A549 (cell line): ENCODE data around the gene ZBTB42. TPM values are rescaled to one million over a fixed set of nuclear protein-coding genes. Genes with fewer than 3 reads are reported as not detected.

ENCODE experiments used
- ATAC-seq, 2 experiments: fragments of 200-7000 bp in 1 of 2; fragments of >200 bp in 1 of 2; cut with Nextera tagmentation in 1 of 2; cut with Tn5 transposase in 1 of 2; 3 replicates each; pipeline versions ENCODE4 v1.8.0 to v1.9.1; 2018 to 2020; ENCODE audit warnings: mild to moderate bottlenecking in 1 of 2, moderate library complexity in 1 of 2
- CTCF ChIA-PET: fragments of 300-600 bp; sonication (Branson Sonifier 250); formaldehyde crosslinking; extraction: SDS; loops from one replicate; lab custom pipeline; 2021; ENCODE audit warnings: antibody characterized with exemption, inconsistent platforms; lab: Yijun Ruan, JAX
- POLR2A ChIA-PET: fragments of 350-600 bp; formaldehyde crosslinking; extraction: SDS; loops from one replicate; lab custom pipeline; 2021; ENCODE audit warnings: antibody characterized with exemption, inconsistent platforms; lab: Yijun Ruan, JAX
- DNase-seq, 2 experiments: peaks; one replicate each; pipeline versions ENCODE4 v3.0.0 to v3.0.0-alpha.2; 2011 to 2016; ENCODE audit warnings: low read depth in 1 of 2, low spot score in 1 of 2
- FAIRE-seq: peaks from 2 replicates; lab custom pipeline; 2011; peaks lifted over from hg19 to GRCh38; lab: Jason Lieb, UNC
- H3K27ac ChIP-seq, 2 experiments: fragments of >200 bp; sonication (Bioruptor Twin); formaldehyde crosslinking; 3 replicates each; pipeline ENCODE4 v1.5.1; 2016 to 2017
- H3K4me1 ChIP-seq: fragments of >200 bp; sonication (Bioruptor Twin); formaldehyde crosslinking; 3 replicates; pipeline ENCODE4 v1.6.1; 2016
- H3K4me2 ChIP-seq: fragments of >200 bp; sonication (Bioruptor Twin); formaldehyde crosslinking; 3 replicates; pipeline ENCODE4 v1.6.1; 2016
- H3K4me3 ChIP-seq: fragments of >200 bp; sonication (Bioruptor Twin); formaldehyde crosslinking; 3 replicates; pipeline ENCODE4 v1.5.1; 2016
- H3K9me3 ChIP-seq: fragments of >200 bp; sonication (Bioruptor Twin); formaldehyde crosslinking; 3 replicates; pipeline ENCODE4 v1.6.1; 2016
- CEBPB ChIP-seq, 2 experiments: fragments of >200 bp in 1 of 2; sonication (Bioruptor Twin) in 1 of 2; formaldehyde crosslinking in 1 of 2; IDR thresholded peaks; 2 replicates each; pipeline ENCODE4 v1.6.1; 2012 to 2016
- EHF ChIP-seq: fragments of 250-450 bp; sonication (Bioruptor Pico); IDR thresholded peaks from 2 replicates; pipeline ENCODE4 v1.5.0; 2020; ENCODE audit warnings: mild to moderate bottlenecking
- ESRRA ChIP-seq: fragments of 150-350 bp; IDR thresholded peaks from 2 replicates; pipeline ENCODE4 v1.6.1; 2014; ENCODE audit warnings: mild to moderate bottlenecking, low read length, borderline replicate concordance
- FOXS1 ChIP-seq: fragments of 250-450 bp; sonication (Bioruptor Pico); IDR thresholded peaks from 2 replicates; pipeline ENCODE4 v1.5.0; 2020; ENCODE audit warnings: mild to moderate bottlenecking, moderate library complexity
- GATA3 ChIP-seq: IDR thresholded peaks from 2 replicates; pipeline ENCODE4 v1.6.1; 2012; ENCODE audit warnings: borderline replicate concordance
- HOXB5 ChIP-seq: fragments of 250-450 bp; sonication (Bioruptor Pico); IDR thresholded peaks from 2 replicates; pipeline ENCODE4 v1.5.0; 2020; ENCODE audit warnings: mild to moderate bottlenecking, moderate library complexity
- MAZ ChIP-seq: fragments of 150-350 bp; IDR thresholded peaks from 2 replicates; pipeline ENCODE4 v1.6.1; 2014; ENCODE audit warnings: antibody characterized with exemption, low read depth, low read length, borderline replicate concordance
- MYC ChIP-seq: IDR thresholded peaks from 2 replicates; pipeline ENCODE4 v1.6.1; 2012; ENCODE audit warnings: mild to moderate bottlenecking, inconsistent platforms, low read length, improper control_type of control experiment, borderline replicate concordance
- NPAS2 ChIP-seq: fragments of 250-450 bp; sonication (Bioruptor Pico); IDR thresholded peaks from 2 replicates; pipeline ENCODE4 v1.8.0; 2022; ENCODE audit warnings: mild to moderate bottlenecking, moderate library complexity, borderline replicate concordance
- NR3C1 ChIP-seq: fragments of >200 bp; sonication (Bioruptor Twin); formaldehyde crosslinking; IDR thresholded peaks from 3 replicates; pipeline ENCODE4 v1.6.1; 2017
- POLR2AphosphoS2 ChIP-seq: conservative IDR thresholded peaks from 2 replicates; pipeline ENCODE4 v1.6.1; 2012; ENCODE audit warnings: low read length, improper control_type of control experiment, inconsistent platforms
- RAD21 ChIP-seq, 2 experiments: fragments of >200 bp in 1 of 2; sonication (Bioruptor Twin) in 1 of 2; formaldehyde crosslinking in 1 of 2; IDR thresholded peaks in 1 of 2; conservative IDR thresholded peaks in 1 of 2; 2 replicates in 1 of 2; 3 replicates in 1 of 2; pipeline ENCODE4 v1.6.1; 2012 to 2018; ENCODE audit warnings: inconsistent platforms in 1 of 2
- RCOR1 ChIP-seq: fragments of 150-350 bp; IDR thresholded peaks from 2 replicates; pipeline ENCODE4 v1.6.1; 2014; ENCODE audit warnings: antibody characterized with exemption, low read length, low read depth
- SMC3 ChIP-seq: fragments of >200 bp; sonication (Bioruptor Twin); formaldehyde crosslinking; IDR thresholded peaks from 3 replicates; pipeline ENCODE4 v1.6.1; 2018; ENCODE audit warnings: inconsistent platforms
- whole genome bisulfite sequencing: methylation state at CpG from one replicate; pipeline ENCODE4 v1.1.6; 2017; ENCODE audit errors: missing lambda C conversion rate; 5-methylcytosine and 5-hydroxymethylcytosine counted together
- polyA plus RNA-seq, 4 experiments: library from polyadenylated mRNA; depleted of rRNA in 3 of 4; stranded (reverse); fragments of >200 nt; fragmentation: RNase III in 1 of 4; extraction: RNeasy Plus Mini Kit Qiagen cat#74134 plus additional on column Dnase treatment in 1 of 4; gene quantifications; 2 replicates in 3 of 4; 3 replicates in 1 of 4; pipeline ENCODE4 v1.2.3, GENCODE V29; 2011 to 2017
- TF ChIP-seq, protein P1 (sequence below): fragments of 450-650 bp; IDR thresholded peaks from 2 replicates; pipeline ENCODE4 v1.6.1; 2014; ENCODE audit warnings: antibody characterized with exemption
- TF ChIP-seq, protein P2 (sequence below): IDR thresholded peaks from 2 replicates; pipeline ENCODE4 v1.6.1; 2012
- TF ChIP-seq, protein P3 (sequence below): fragments of 250-450 bp; sonication (Bioruptor Pico); IDR thresholded peaks from 2 replicates; pipeline ENCODE4 v1.5.0; 2021; ENCODE audit warnings: mild to moderate bottlenecking, moderate library complexity, borderline replicate concordance
- TF ChIP-seq, protein P4 (sequence below): fragments of 200-600 bp; sonication (generic); IDR thresholded peaks from 2 replicates; pipeline ENCODE4 v1.6.1; 2016; ENCODE audit warnings: antibody characterized with exemption, mild to moderate bottlenecking, moderate library complexity
- TF ChIP-seq, protein P5 (sequence below): fragments of >200 bp; sonication (Bioruptor Twin); formaldehyde crosslinking; IDR thresholded peaks from 3 replicates; pipeline ENCODE4 v1.6.1; 2016

The ZBTB42 gene
- polyA plus RNA-seq, 2 of the 4 experiments (the other 2 are of a cell fraction) = 1.6 to 2.6 TPM

- TF ChIP-seq, protein P1, sequence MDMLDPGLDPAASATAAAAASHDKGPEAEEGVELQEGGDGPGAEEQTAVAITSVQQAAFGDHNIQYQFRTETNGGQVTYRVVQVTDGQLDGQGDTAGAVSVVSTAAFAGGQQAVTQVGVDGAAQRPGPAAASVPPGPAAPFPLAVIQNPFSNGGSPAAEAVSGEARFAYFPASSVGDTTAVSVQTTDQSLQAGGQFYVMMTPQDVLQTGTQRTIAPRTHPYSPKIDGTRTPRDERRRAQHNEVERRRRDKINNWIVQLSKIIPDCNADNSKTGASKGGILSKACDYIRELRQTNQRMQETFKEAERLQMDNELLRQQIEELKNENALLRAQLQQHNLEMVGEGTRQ = no peak
- TF ChIP-seq, protein P2, sequence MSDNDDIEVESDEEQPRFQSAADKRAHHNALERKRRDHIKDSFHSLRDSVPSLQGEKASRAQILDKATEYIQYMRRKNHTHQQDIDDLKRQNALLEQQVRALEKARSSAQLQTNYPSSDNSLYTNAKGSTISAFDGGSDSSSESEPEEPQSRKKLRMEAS = no peak
- TF ChIP-seq, protein P3, sequence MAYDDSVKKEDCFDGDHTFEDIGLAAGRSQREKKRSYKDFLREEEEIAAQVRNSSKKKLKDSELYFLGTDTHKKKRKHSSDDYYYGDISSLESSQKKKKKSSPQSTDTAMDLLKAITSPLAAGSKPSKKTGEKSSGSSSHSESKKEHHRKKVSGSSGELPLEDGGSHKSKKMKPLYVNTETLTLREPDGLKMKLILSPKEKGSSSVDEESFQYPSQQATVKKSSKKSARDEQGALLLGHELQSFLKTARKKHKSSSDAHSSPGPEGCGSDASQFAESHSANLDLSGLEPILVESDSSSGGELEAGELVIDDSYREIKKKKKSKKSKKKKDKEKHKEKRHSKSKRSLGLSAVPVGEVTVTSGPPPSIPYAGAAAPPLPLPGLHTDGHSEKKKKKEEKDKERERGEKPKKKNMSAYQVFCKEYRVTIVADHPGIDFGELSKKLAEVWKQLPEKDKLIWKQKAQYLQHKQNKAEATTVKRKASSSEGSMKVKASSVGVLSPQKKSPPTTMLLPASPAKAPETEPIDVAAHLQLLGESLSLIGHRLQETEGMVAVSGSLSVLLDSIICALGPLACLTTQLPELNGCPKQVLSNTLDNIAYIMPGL (CRISPR knock-in tag) = no peak
- TF ChIP-seq NR3C1 = no peak
- TF ChIP-seq, protein P4, sequence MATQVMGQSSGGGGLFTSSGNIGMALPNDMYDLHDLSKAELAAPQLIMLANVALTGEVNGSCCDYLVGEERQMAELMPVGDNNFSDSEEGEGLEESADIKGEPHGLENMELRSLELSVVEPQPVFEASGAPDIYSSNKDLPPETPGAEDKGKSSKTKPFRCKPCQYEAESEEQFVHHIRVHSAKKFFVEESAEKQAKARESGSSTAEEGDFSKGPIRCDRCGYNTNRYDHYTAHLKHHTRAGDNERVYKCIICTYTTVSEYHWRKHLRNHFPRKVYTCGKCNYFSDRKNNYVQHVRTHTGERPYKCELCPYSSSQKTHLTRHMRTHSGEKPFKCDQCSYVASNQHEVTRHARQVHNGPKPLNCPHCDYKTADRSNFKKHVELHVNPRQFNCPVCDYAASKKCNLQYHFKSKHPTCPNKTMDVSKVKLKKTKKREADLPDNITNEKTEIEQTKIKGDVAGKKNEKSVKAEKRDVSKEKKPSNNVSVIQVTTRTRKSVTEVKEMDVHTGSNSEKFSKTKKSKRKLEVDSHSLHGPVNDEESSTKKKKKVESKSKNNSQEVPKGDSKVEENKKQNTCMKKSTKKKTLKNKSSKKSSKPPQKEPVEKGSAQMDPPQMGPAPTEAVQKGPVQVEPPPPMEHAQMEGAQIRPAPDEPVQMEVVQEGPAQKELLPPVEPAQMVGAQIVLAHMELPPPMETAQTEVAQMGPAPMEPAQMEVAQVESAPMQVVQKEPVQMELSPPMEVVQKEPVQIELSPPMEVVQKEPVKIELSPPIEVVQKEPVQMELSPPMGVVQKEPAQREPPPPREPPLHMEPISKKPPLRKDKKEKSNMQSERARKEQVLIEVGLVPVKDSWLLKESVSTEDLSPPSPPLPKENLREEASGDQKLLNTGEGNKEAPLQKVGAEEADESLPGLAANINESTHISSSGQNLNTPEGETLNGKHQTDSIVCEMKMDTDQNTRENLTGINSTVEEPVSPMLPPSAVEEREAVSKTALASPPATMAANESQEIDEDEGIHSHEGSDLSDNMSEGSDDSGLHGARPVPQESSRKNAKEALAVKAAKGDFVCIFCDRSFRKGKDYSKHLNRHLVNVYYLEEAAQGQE = no peak
These were observed 23.1 kb upstream of the ZBTB42 start (continued) for GRCh38 chr14:104777808-104778249.

DNA sequence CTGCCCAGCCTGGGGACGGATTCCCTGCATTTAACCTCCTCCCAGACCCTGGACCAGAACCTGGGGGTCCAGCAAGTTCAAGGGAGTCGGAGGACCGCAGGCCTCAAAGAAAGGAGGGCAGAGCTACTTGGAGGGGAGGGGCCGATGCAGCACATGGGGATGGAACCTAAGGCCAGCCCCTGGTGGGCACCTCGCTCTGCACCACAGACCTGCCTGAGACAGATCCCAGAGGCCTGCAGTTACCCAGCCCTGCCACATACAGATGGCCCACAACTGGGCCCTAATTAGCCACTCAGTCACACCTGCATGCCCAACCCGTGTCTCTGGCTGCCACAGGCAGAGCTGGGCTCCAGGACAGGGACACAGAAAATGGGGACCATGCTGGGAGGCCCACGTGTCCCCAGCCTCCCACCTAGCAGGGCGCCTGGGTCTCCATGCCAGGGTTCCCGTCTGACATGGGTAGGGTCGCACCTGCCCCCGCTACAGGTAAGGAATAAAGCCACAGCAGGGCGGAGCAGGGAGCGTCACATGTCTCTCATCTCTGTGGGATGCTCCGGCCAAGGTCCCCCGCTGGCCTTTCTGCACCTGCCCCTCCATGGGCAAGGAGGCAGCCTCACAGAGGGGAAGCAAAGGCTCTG lies 22.1 kb upstream of the ZBTB42 start:
- no peak for TF ChIP-seq EHF (CRISPR knock-in tag)
- TF ChIP-seq MAZ = no peak
- TF ChIP-seq SMC3 = no peak
- TF ChIP-seq RAD21 (conservative IDR thresholded peaks at IDR 0.05 in 1 of 2, IDR thresholded peaks at IDR 0.05 in 1 of 2) = no peak
- TF ChIP-seq NPAS2 = no peak
- TF ChIP-seq ESRRA = no peak
- no peak for TF ChIP-seq FOXS1
- TF ChIP-seq CEBPB (IDR thresholded peaks at IDR 0.05) = no peak
- TF ChIP-seq, protein P5, sequence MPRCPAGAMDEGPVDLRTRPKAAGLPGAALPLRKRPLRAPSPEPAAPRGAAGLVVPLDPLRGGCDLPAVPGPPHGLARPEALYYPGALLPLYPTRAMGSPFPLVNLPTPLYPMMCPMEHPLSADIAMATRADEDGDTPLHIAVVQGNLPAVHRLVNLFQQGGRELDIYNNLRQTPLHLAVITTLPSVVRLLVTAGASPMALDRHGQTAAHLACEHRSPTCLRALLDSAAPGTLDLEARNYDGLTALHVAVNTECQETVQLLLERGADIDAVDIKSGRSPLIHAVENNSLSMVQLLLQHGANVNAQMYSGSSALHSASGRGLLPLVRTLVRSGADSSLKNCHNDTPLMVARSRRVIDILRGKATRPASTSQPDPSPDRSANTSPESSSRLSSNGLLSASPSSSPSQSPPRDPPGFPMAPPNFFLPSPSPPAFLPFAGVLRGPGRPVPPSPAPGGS = no peak
- no peak for TF ChIP-seq HOXB5 (CRISPR knock-in tag)
- TF ChIP-seq, protein P1 = no peak
- TF ChIP-seq MYC = no peak
- no peak for TF ChIP-seq GATA3
- TF ChIP-seq POLR2AphosphoS2 = no peak
- TF ChIP-seq RCOR1 = no peak
- no peak for DNase-seq
- H3K4me3 ChIP-seq = no peak overlapping the region
- ATAC-seq = peak; percentile 45 to 66; a peak in 5 of 6 replicates
- 86% methylated on average over 8 of the region's 15 CpGs for WGBS
- ChIA-PET POLR2A (no interaction called here), CTCF (interaction anchor here (0.8 to 3.1 kb wide), 5 partner anchors 8 to 42 kb away, joined by 3 to 17 read pairs (median 6); no protein-coding TSS in a partner anchor)
- H3K9me3 ChIP-seq = no peaks in the 10 kb centered on the region
- no peak for FAIRE-seq
- H3K4me1 ChIP-seq = no peaks in the 10 kb centered on the region
- no peak overlapping the region for H3K4me2 ChIP-seq
- no peak overlapping the region for H3K27ac ChIP-seq
